H1 (cell line): ENCODE measurements around the gene PSME1. TPM values are rescaled to one million over a fixed set of nuclear protein-coding genes. Genes with fewer than 3 reads are reported as not detected.

Source experiments
- CTCF ChIA-PET: fragments of 300-600 bp; sonication (Branson Sonifier 250); formaldehyde crosslinking; loops from one replicate; lab custom pipeline; 2021; ENCODE audit not compliant: partially characterized antibody; lab: Charles Lee
- POLR2A ChIA-PET: fragments of 300-600 bp; sonication (Branson Sonifier 250); formaldehyde crosslinking; loops from one replicate; lab custom pipeline; 2021; ENCODE audit warnings: inconsistent platforms; ENCODE audit not compliant: partially characterized antibody; lab: Charles Lee
- DNase-seq, 2 experiments: peaks; one replicate each; pipeline versions ENCODE4 v3.0.0 to v3.0.0-alpha.2; 2010 to 2022; ENCODE audit warnings: low spot score in 2 of 2, low read depth in 1 of 2, mixed read lengths in 1 of 2
- FAIRE-seq: peaks from 2 replicates; lab custom pipeline; 2011; peaks lifted over from hg19 to GRCh38; lab: Jason Lieb, UNC
- H2AFZ ChIP-seq: 2 replicates; pipeline ENCODE4 v1.8.1; 2012; ENCODE audit warnings: low read length, inconsistent platforms
- H2AK5ac ChIP-seq: 2 replicates; pipeline ENCODE4 v1.6.1; 2013; ENCODE audit warnings: low read depth, low read length
- H2BK120ac ChIP-seq: replicated peaks from 2 replicates; pipeline ENCODE3; 2013; ENCODE audit warnings: low read depth, low read length, inconsistent platforms
- H2BK12ac ChIP-seq: 2 replicates; pipeline ENCODE4 v1.6.1; 2013; ENCODE audit warnings: low read depth, low read length
- H2BK15ac ChIP-seq: 2 replicates; pipeline ENCODE4 v1.6.1; 2013; ENCODE audit warnings: low read length
- H2BK20ac ChIP-seq: 2 replicates; pipeline ENCODE4 v1.6.1; 2013; ENCODE audit warnings: low read length
- H2BK5ac ChIP-seq: 2 replicates; pipeline ENCODE4 v1.6.1; 2013; ENCODE audit warnings: low read depth, low read length
- H3K14ac ChIP-seq: 2 replicates; pipeline ENCODE4 v1.6.1; 2013; ENCODE audit warnings: inconsistent platforms; ENCODE audit not compliant: insufficient read length
- H3K18ac ChIP-seq: 2 replicates; pipeline ENCODE4 v1.6.1; 2013; ENCODE audit warnings: low read length; ENCODE audit errors: extremely low read depth
- H3K23ac ChIP-seq: 2 replicates; pipeline ENCODE4 v1.6.1; 2013; ENCODE audit warnings: inconsistent platforms; ENCODE audit not compliant: insufficient read length
- H3K23me2 ChIP-seq: 2 replicates; pipeline ENCODE4 v1.6.1; 2013; ENCODE audit warnings: low read depth, low read length
- H3K27ac ChIP-seq: 2 replicates; pipeline ENCODE4 v1.6.1; 2011; ENCODE audit warnings: low read depth, low read length, inconsistent platforms
- H3K27me3 ChIP-seq, 4 experiments: replicated peaks in 1 of 4; 1 replicate in 1 of 4; 2 replicates in 3 of 4; pipeline versions ENCODE4 v1.6.1 to v1.8.1; 2011 to 2013; ENCODE audit warnings: low read length in 3 of 4, mild to moderate bottlenecking in 3 of 4, inconsistent platforms in 2 of 4, mixed read lengths in 2 of 4, moderate library complexity in 1 of 4; ENCODE audit not compliant: control insufficient read depth in 3 of 4, insufficient read depth in 3 of 4; ENCODE audit errors: extremely low read depth in 1 of 4
- H3K36me3 ChIP-seq, 4 experiments: 2 replicates each; pipeline versions ENCODE4 v1.6.1 to v1.8.1; 2011 to 2013; ENCODE audit warnings: mild to moderate bottlenecking in 4 of 4, low read length in 3 of 4, moderate library complexity in 2 of 4, control low read depth in 1 of 4, inconsistent platforms in 1 of 4; ENCODE audit not compliant: insufficient read depth in 4 of 4, control insufficient read depth in 2 of 4
- H3K4ac ChIP-seq: replicated peaks from 2 replicates; pipeline ENCODE3; 2013; ENCODE audit warnings: low read length, low read depth, mixed read lengths, inconsistent platforms; ENCODE audit not compliant: insufficient read length
- H3K4me1 ChIP-seq, 4 experiments: replicated peaks in 1 of 4; 1 replicate in 1 of 4; 2 replicates in 3 of 4; pipeline versions ENCODE4 v1.6.1 to v1.8.1; 2011 to 2013; ENCODE audit warnings: low read length in 3 of 4, inconsistent platforms in 2 of 4, mixed read lengths in 1 of 4; ENCODE audit not compliant: insufficient read depth in 4 of 4, control insufficient read depth in 3 of 4
- H3K4me2 ChIP-seq, 2 experiments: 2 replicates each; pipeline versions ENCODE4 v1.6.1 to v1.8.1; 2011 to 2013; ENCODE audit warnings: low read depth in 2 of 2, low read length in 2 of 2, control low read depth in 1 of 2, inconsistent platforms in 1 of 2, mild to moderate bottlenecking in 1 of 2; ENCODE audit not compliant: insufficient read depth in 1 of 2
- H3K4me3 ChIP-seq, 4 experiments: fragments of 200-600, 300-600 bp in 1 of 4; sonication (generic), shearing (Covaris generic), sonication (Bioruptor Twin) in 1 of 4; 2 replicates each; pipeline versions ENCODE4 v1.5.1 to v1.8.1; 2011 to 2016; ENCODE audit warnings: low read length in 4 of 4, low read depth in 3 of 4, control low read depth in 2 of 4, inconsistent platforms in 2 of 4, mild to moderate bottlenecking in 2 of 4, mixed read lengths in 1 of 4, moderate library complexity in 1 of 4; ENCODE audit not compliant: insufficient read depth in 2 of 4; ENCODE audit errors: extremely low read depth in 1 of 4
- H3K56ac ChIP-seq: replicated peaks from 2 replicates; pipeline ENCODE3; 2013; ENCODE audit warnings: low read depth, mild to moderate bottlenecking, mixed read lengths, low read length, inconsistent platforms; ENCODE audit not compliant: insufficient read length
- H3K79me1 ChIP-seq: 2 replicates; pipeline ENCODE4 v1.6.1; 2013; ENCODE audit warnings: low read depth, low read length, control low read depth
- H3K79me2 ChIP-seq, 2 experiments: 2 replicates each; pipeline versions ENCODE4 v1.6.1 to v1.8.1; 2012 to 2013; ENCODE audit warnings: low read length in 2 of 2, mild to moderate bottlenecking in 2 of 2, inconsistent platforms in 1 of 2; ENCODE audit not compliant: insufficient read depth in 2 of 2, control insufficient read depth in 1 of 2
- H3K9ac ChIP-seq, 4 experiments: replicated peaks in 1 of 4; 1 replicate in 1 of 4; 2 replicates in 3 of 4; pipeline versions ENCODE4 v1.6.1 to v1.8.1; 2011 to 2013; ENCODE audit warnings: low read depth in 3 of 4, low read length in 3 of 4, control low read depth in 2 of 4, mild to moderate bottlenecking in 2 of 4, moderate library complexity in 2 of 4, inconsistent platforms in 1 of 4; ENCODE audit errors: extremely low read depth in 1 of 4
- H3K9me3 ChIP-seq, 2 experiments: 2 replicates each; pipeline versions ENCODE4 v1.6.1 to v1.8.1; 2012 to 2013; ENCODE audit warnings: mild to moderate bottlenecking in 2 of 2, moderate library complexity in 2 of 2, control low read depth in 1 of 2, inconsistent platforms in 1 of 2, low read depth in 1 of 2, low read length in 1 of 2, mixed read lengths in 1 of 2; ENCODE audit not compliant: insufficient read depth in 2 of 2
- H4K20me1 ChIP-seq, 2 experiments: replicated peaks in 1 of 2; 2 replicates each; pipeline versions ENCODE3 to v1.8.1; 2011 to 2013; ENCODE audit warnings: inconsistent platforms in 2 of 2, low read length in 2 of 2, mild to moderate bottlenecking in 1 of 2; ENCODE audit not compliant: insufficient read depth in 2 of 2, control insufficient read depth in 1 of 2
- H4K5ac ChIP-seq: 2 replicates; pipeline ENCODE4 v1.6.1; 2013; ENCODE audit warnings: low read length, low read depth, mixed read lengths, inconsistent platforms; ENCODE audit not compliant: insufficient read length
- H4K8ac ChIP-seq: 2 replicates; pipeline ENCODE4 v1.8.0; 2013; ENCODE audit warnings: mild to moderate bottlenecking, moderate library complexity, low read length, inconsistent platforms; ENCODE audit not compliant: insufficient read depth; ENCODE audit errors: extremely low read depth
- H4K91ac ChIP-seq: replicated peaks from 2 replicates; pipeline ENCODE3; 2013; ENCODE audit warnings: low read length, mixed read lengths, inconsistent platforms; ENCODE audit not compliant: insufficient read length
- BCL11A ChIP-seq, 2 experiments: IDR thresholded peaks; one replicate each; pipeline ENCODE4 v1.6.1; 2011; ENCODE audit warnings: low read depth in 2 of 2, low read length in 2 of 2, mild to moderate bottlenecking in 2 of 2
- EP300 ChIP-seq, 2 experiments: IDR thresholded peaks; 1 replicate in 1 of 2; 2 replicates in 1 of 2; pipeline ENCODE4 v1.6.1; 2011 to 2012; ENCODE audit warnings: low read depth in 2 of 2, low read length in 2 of 2, mild to moderate bottlenecking in 2 of 2, borderline replicate concordance in 1 of 2, inconsistent platforms in 1 of 2, moderate library complexity in 1 of 2
- EZH2 ChIP-seq: fragments of 200-600 bp; sonication (generic); IDR thresholded peaks from 2 replicates; pipeline ENCODE4 v1.7.1; 2012; ENCODE audit warnings: low read depth, mild to moderate bottlenecking, moderate library complexity, low read length, inconsistent platforms; ENCODE audit not compliant: severe bottlenecking
- MAFK ChIP-seq: IDR thresholded peaks from 2 replicates; pipeline ENCODE4 v1.6.1; 2012; ENCODE audit warnings: low read depth, mild to moderate bottlenecking, improper control_type of control experiment, low read length
- PHF8 ChIP-seq: fragments of 200-600 bp; sonication (generic); conservative IDR thresholded peaks from 2 replicates; pipeline ENCODE4 v1.7.1; 2012; ENCODE audit warnings: low read depth, mild to moderate bottlenecking, inconsistent platforms, low read length, moderate library complexity
- POU5F1 ChIP-seq: IDR thresholded peaks from 2 replicates; pipeline ENCODE4 v1.6.1; 2011; ENCODE audit warnings: low read depth, mild to moderate bottlenecking, low read length, moderate library complexity
- SP4 ChIP-seq: IDR thresholded peaks from 2 replicates; pipeline ENCODE4 v1.6.1; 2012; ENCODE audit warnings: low read length, inconsistent platforms
- USF2 ChIP-seq: IDR thresholded peaks from 2 replicates; pipeline ENCODE4 v1.6.1; 2011; ENCODE audit warnings: low read length, improper control_type of control experiment
- ZNF274 ChIP-seq: IDR thresholded peaks from 2 replicates; pipeline ENCODE4 v1.7.0; 2012; ENCODE audit warnings: low read length, borderline replicate concordance; ENCODE audit errors: extremely low read depth
- WGBS, 2 experiments: shearing (Covaris generic) in 1 of 2; methylation state at CpG; one replicate each; pipeline versions ENCODE4 v1.1.6 to v1.1.7; 2013 to 2015; ENCODE audit warnings: low lambda C conversion rate in 2 of 2, mixed read lengths in 2 of 2, inconsistent platforms in 1 of 2, low coverage in 1 of 2, missing lambda C conversion rate in 1 of 2; ENCODE audit not compliant: insufficient replicate concordance in 2 of 2, insufficient coverage in 1 of 2, insufficient read length in 1 of 2; ENCODE audit errors: extremely low coverage in 1 of 2, missing lambda C conversion rate in 1 of 2; 5-methylcytosine and 5-hydroxymethylcytosine counted together
- polyA plus RNA-seq, 7 experiments: library from polyadenylated mRNA; depleted of rRNA in 3 of 7; stranded (reverse) in 5 of 7; unstranded in 2 of 7; fragments of >200 nt in 5 of 7; fragments of 200-250 nt in 2 of 7; gene quantifications; 1 replicate in 5 of 7; 2 replicates in 1 of 7; 4 replicates in 1 of 7; pipeline versions ENCODE4 v1.2.1 to v1.2.3, GENCODE V29; 2011 to 2013; ENCODE audit warnings: missing spikeins in 2 of 7, mixed read lengths in 2 of 7
- total RNA-seq: library from RNA; stranded (reverse); fragmentation: NEBNext Ultra II Directional; extraction: Animal tissue kit (Norgen Biotek cat#: 25700); gene quantifications from 2 replicates; pipeline ENCODE4 v1.2.1, GENCODE V29; 2021

PSME1 gene
- total and polyA plus RNA-seq, 2 of the 8 experiments (the other 6 are each of a cell fraction or from before 2014, with no cell fraction given) = 74.9 to 85.9 TPM

- no peak for FAIRE-seq
- H3K4ac ChIP-seq = no peak overlapping the region
- H3K36me3 ChIP-seq = peaks cover 8 to 25% (median 14%) of the 10 kb centered on the region in 4 experiments; a peak in 6 of 8 replicates
- H3K4me2 ChIP-seq = peak overlapping the region; percentile 81 to 95
- peaks cover 0 to 12% of the 10 kb centered on the region in 2 experiments; a peak in 2 of 4 replicates for H3K79me2 ChIP-seq
- no peak overlapping the region; the same call in 1 of the 2 replicates for H2BK12ac ChIP-seq
- no peak overlapping the region for H2BK15ac ChIP-seq
- H3K23ac ChIP-seq = no peak overlapping the region
- no peak overlapping the region for H3K18ac ChIP-seq
- ChIA-PET POLR2A (interaction anchor here (1.0 to 10.5 kb wide), 19 partner anchors 10 to 134 kb away, joined by 3 to 118 read pairs (median 7); partner anchors contain the start of genes CHMP4A, DCAF11, IPO4 and IRF9), CTCF (interaction anchor here (0.6 to 3.1 kb wide), 12 partner anchors 9 to 101 kb away, joined by 3 to 18 read pairs (median 4); partner anchors contain the start of genes DCAF11, IRF9, NRL and PSME2)
- no peak overlapping the region for H4K5ac ChIP-seq
- H2AK5ac ChIP-seq = no peak overlapping the region
- H2BK120ac ChIP-seq = no peak overlapping the region
- H3K9me3 ChIP-seq = no peaks in the 10 kb centered on the region
- H3K27me3 ChIP-seq = no peaks in the 10 kb centered on the region
- H3K4me3 ChIP-seq = peak overlapping the region; percentile 79 to 100 (median 84)
- no peak overlapping the region for H3K27ac ChIP-seq
- peaks cover 0 to 1% of the 10 kb centered on the region in 2 experiments for H4K20me1 ChIP-seq
- no peak overlapping the region for H3K14ac ChIP-seq
- H2BK20ac ChIP-seq = no peak overlapping the region
- no peak overlapping the region for H3K56ac ChIP-seq
- H3K9ac ChIP-seq = peak overlapping the region in 1 of 4 experiments; percentile 13; a peak in 3 of 7 replicates
- no peak for DNase-seq
- H3K4me1 ChIP-seq = peaks cover 0 to 10% (median 7%) of the 10 kb centered on the region in 4 experiments; a peak in 5 of 7 replicates
- no peak overlapping the region for H2BK5ac ChIP-seq
- peaks cover 8% of the 10 kb centered on the region; the same call in 1 of the 2 replicates for H3K23me2 ChIP-seq
- 57% methylated on average over 13 of the region's 13 CpGs; no CpG with 5 or more reads in 1 of the 2 experiments for WGBS, 2 experiments
- H2AFZ ChIP-seq = no peak overlapping the region
- H3K79me1 ChIP-seq = peaks cover 4% of the 10 kb centered on the region; the same call in 1 of the 2 replicates
- no peak overlapping the region for H4K8ac ChIP-seq
- H4K91ac ChIP-seq = no peak overlapping the region
- TF ChIP-seq USF2 (no peak), EZH2 (no peak), MAFK (no peak), ZNF274 (no peak), BCL11A (IDR thresholded peaks at IDR 0.05; ENCODE audit: low read depth in 2 of 2, low read length in 2 of 2) (no peak), PHF8 (no peak), SP4 (no peak), POU5F1 (no peak), EP300 (IDR thresholded peaks at IDR 0.05; ENCODE audit: borderline replicate concordance in 1 of 2, low read depth in 2 of 2, low read length in 2 of 2) (no peak)
Observed at GRCh38 chr14:24136684-24137528, 912 bp downstream of the PSME1 start.
